ENCODE results near the gene POMGNT1. TPM values are rescaled to one million over a fixed set of nuclear protein-coding genes. Genes with fewer than 3 reads are reported as not detected.
A peak's percentile ranks its signal among the peaks of the same experiment; 100 is the strongest.

Gene POMGNT1
- total and polyA plus RNA-seq, 2 donors (not counting 3 experiments of a cell fraction or from before 2014, with no cell fraction given): 64.4 to 67.5 TPM

DNA sequence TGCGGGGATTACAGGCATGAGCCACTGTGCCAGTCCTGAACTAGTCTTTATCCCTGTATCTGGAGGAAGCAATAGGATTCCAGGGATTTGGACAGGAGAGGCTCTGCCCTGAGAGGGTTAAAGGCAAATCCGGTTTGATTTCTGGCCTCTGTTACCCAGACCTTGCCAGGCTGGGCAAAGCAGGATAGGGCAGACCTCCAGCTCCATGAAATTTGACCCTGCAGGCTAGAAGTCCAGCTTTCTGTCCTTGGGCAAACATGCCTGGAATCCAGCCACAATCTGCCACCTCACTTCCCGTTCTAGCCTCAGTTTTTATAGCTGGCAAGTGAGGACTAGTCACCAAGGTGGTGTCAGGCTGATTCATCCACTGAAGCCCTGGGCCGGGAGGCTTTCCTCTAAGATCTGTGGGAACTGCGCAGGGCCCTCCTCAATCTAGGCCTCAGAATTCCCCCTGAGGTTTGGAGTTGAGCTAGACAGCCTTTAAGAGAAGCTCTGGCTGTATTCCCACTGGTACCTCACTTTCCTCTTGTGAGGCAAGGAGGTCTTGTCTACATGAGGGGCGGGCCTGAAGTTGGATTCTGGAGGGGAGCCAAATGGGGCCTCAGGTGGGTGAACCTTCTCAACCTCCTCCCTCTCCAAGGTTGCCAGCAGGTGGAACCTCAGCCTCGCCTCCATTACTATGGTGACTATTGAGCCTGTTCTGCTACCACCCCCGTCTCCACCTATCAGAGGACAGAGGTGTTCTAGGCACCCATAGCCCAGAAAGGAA is 15.0 kb downstream of the POMGNT1 start:
- ChIA-PET CTCF (interaction anchor here (1.0 to 7.0 kb wide), 8 partner anchors 17 to 670 kb away, joined by 3 to 134 read pairs (median 6); partner anchors contain the start of gene LURAP1), POLR2A (no interaction called here)
- Histone ChIP-seq H4K20me1 (replicated peaks; ENCODE audit: control insufficient read depth, extremely low read depth, insufficient read depth, low read length) (no peaks in the 10 kb centered on the region), H3K79me2 (ENCODE audit: control insufficient read depth, insufficient read depth, low read length) (no peaks in the 10 kb centered on the region), H3K9ac (replicated peaks; ENCODE audit: extremely low read depth, insufficient read depth, low read length) (peak overlapping the region; percentile 53), H3K27me3 (ENCODE audit: control insufficient read depth in 2 of 2, insufficient read depth in 2 of 2, low read length in 2 of 2) (no peaks in the 10 kb centered on the region), H3K4me2 (ENCODE audit: insufficient read depth, low read length) (no peak overlapping the region), H2AFZ (ENCODE audit: low read depth, low read length) (no peak overlapping the region), H3K4me3 (replicated peaks in 1 of 3; ENCODE audit: insufficient read depth in 1 of 3, low read depth in 1 of 3, low read length in 3 of 3) (no peak overlapping the region), H3K9me1 (replicated peaks; ENCODE audit: control insufficient read depth, extremely low read depth, insufficient read depth, low read length) (no peaks in the 10 kb centered on the region), H3K36me3 (ENCODE audit: control insufficient read depth in 2 of 2, extremely low read depth in 1 of 2, insufficient read depth in 2 of 2, low read length in 2 of 2) (no peaks in the 10 kb centered on the region), H3K9me3 (replicated peaks; ENCODE audit: control insufficient read depth, insufficient read depth, low read length) (no peaks in the 10 kb centered on the region), H3K27ac (ENCODE audit: insufficient read depth, low read depth, low read length) (peak overlapping the region; percentile 75), H3K4me1 (ENCODE audit: control insufficient read depth, extremely low read depth, insufficient read depth, low read length) (peaks cover 27% of the 10 kb centered on the region)
- dilution Hi-C loops (cut with MboI; ENCODE audit: extremely low pct_ligation_motif_present, low sequenced_read_pairs) (loop anchor here (25.0 kb wide), 1 partner anchor 146 kb away; no protein-coding TSS in a partner anchor), intact Hi-C loops (cut with micrococcal nuclease) (loop anchor here (1.0 to 5.0 kb wide), 3 partner anchors 15 to 159 kb away; partner anchors contain the start of genes NSUN4 and POMGNT1)
- TF ChIP-seq POLR2AphosphoS5 (IDR thresholded peaks at IDR 0.05; ENCODE audit: insufficient read depth, low read depth, low read length): peak; percentile 78
- TF ChIP-seq FOS (IDR thresholded peaks at IDR 0.05; ENCODE audit: borderline replicate concordance, insufficient read depth, low read length): peak; percentile 94
- TF ChIP-seq, protein P1, sequence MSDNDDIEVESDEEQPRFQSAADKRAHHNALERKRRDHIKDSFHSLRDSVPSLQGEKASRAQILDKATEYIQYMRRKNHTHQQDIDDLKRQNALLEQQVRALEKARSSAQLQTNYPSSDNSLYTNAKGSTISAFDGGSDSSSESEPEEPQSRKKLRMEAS (IDR thresholded peaks at IDR 0.05; ENCODE audit: insufficient read depth, insufficient read length): no peak
- peak; percentile 70 for TF ChIP-seq POLR2A (IDR thresholded peaks at IDR 0.05; ENCODE audit: low read depth, low read length)
- TF ChIP-seq JUN (IDR thresholded peaks at IDR 0.05; ENCODE audit: borderline replicate concordance, insufficient read depth, insufficient read length, low read depth): peak; percentile 71
- TF ChIP-seq GATA2 (IDR thresholded peaks at IDR 0.05; ENCODE audit: insufficient read depth, insufficient read length, low read depth, low read length): peak; percentile 61
- TF ChIP-seq, protein P2, sequence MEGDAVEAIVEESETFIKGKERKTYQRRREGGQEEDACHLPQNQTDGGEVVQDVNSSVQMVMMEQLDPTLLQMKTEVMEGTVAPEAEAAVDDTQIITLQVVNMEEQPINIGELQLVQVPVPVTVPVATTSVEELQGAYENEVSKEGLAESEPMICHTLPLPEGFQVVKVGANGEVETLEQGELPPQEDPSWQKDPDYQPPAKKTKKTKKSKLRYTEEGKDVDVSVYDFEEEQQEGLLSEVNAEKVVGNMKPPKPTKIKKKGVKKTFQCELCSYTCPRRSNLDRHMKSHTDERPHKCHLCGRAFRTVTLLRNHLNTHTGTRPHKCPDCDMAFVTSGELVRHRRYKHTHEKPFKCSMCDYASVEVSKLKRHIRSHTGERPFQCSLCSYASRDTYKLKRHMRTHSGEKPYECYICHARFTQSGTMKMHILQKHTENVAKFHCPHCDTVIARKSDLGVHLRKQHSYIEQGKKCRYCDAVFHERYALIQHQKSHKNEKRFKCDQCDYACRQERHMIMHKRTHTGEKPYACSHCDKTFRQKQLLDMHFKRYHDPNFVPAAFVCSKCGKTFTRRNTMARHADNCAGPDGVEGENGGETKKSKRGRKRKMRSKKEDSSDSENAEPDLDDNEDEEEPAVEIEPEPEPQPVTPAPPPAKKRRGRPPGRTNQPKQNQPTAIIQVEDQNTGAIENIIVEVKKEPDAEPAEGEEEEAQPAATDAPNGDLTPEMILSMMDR (IDR thresholded peaks at IDR 0.05; ENCODE audit: extremely low read depth in 1 of 2, insufficient read depth in 1 of 2, low read depth in 1 of 2, low read length in 2 of 2): no peak
- TF ChIP-seq EZH2 (IDR thresholded peaks at IDR 0.05; ENCODE audit: borderline replicate concordance, low read depth, low read length, severe bottlenecking): no peak
- TF ChIP-seq MYC (IDR thresholded peaks at IDR 0.05; ENCODE audit: low read depth, low read length): no peak
- BruUV-seq (replicated peaks): TSS peak; percentile 47
- DNase-seq (ENCODE audit: low read depth, low spot score): peak; percentile 97
- peak; percentile 100 for FAIRE-seq
